ENCODE results near the gene YTHDC2. TPM values are rescaled to one million over a fixed set of nuclear protein-coding genes. Genes with fewer than 3 reads are reported as not detected.
A peak's percentile ranks its signal among the peaks of the same experiment; 100 is the strongest.

The YTHDC2 gene
- total and polyA plus RNA-seq, 2 of the 13 experiments (the other 11 are each of a cell fraction or from before 2014, with no cell fraction given): 6.7 to 17.8 TPM

GRCh38 chr5:113513384-113514288 is at the start of gene YTHDC2 (continued):
- TF ChIP-seq ZNF576 (CRISPR knock-in tag; IDR thresholded peaks at IDR 0.05) (no peak), MYC (CRISPR knock-in tag; IDR thresholded peaks at IDR 0.05; ENCODE audit: borderline replicate concordance) (peak; percentile 42), ZHX2 (IDR thresholded peaks at IDR 0.05; ENCODE audit: low read depth) (peak; percentile 96), ZHX2 (CRISPR knock-in tag; IDR thresholded peaks at IDR 0.05; ENCODE audit: borderline replicate concordance) (no peak; the same call in 1 of the 2 replicates), ETV5 (CRISPR knock-in tag; IDR thresholded peaks at IDR 0.05; ENCODE audit: borderline replicate concordance) (peak; percentile 18; the same call in 1 of the 2 replicates), TAF15 (IDR thresholded peaks at IDR 0.05; ENCODE audit: low read depth, low read length, poor library complexity, severe bottlenecking) (peak; percentile 21), NFYC (CRISPR knock-in tag; IDR thresholded peaks at IDR 0.05) (peak; percentile 48), THAP11 (CRISPR knock-in tag; IDR thresholded peaks at IDR 0.05) (peak; percentile 71), SPEN (CRISPR knock-in tag; IDR thresholded peaks at IDR 0.05; ENCODE audit: low read depth) (peak; percentile 76), ZNF598 (CRISPR knock-in tag; IDR thresholded peaks at IDR 0.05; ENCODE audit: borderline replicate concordance) (peak; percentile 74; the same call in 1 of the 2 replicates), RAD21 (CRISPR knock-in tag; IDR thresholded peaks at IDR 0.05) (peak; percentile 42; the same call in 1 of the 2 replicates), MTA3 (CRISPR knock-in tag; IDR thresholded peaks at IDR 0.05) (no peak), TRAFD1 (CRISPR knock-in tag; IDR thresholded peaks at IDR 0.05; ENCODE audit: borderline replicate concordance) (no peak), ZBTB38 (CRISPR knock-in tag; IDR thresholded peaks at IDR 0.05) (0 out of 2 replicates have a peak, but pooled peaks have one; percentile 21), ZNF784 (CRISPR knock-in tag; IDR thresholded peaks at IDR 0.05; ENCODE audit: borderline replicate concordance) (peak; percentile 35; the same call in 1 of the 2 replicates), ZSCAN25 (CRISPR knock-in tag; IDR thresholded peaks at IDR 0.05) (peak; percentile 35; the same call in 1 of the 2 replicates), THRA (CRISPR knock-in tag; IDR thresholded peaks at IDR 0.05; ENCODE audit: borderline replicate concordance) (peak; percentile 34; the same call in 1 of the 2 replicates), FOXK1 (CRISPR knock-in tag; IDR thresholded peaks at IDR 0.05; ENCODE audit: borderline replicate concordance, low read depth) (peak; percentile 45)

All from HepG2 (cell line).